ENCODE results near the gene SGSM2. TPM values are rescaled to one million over a fixed set of nuclear protein-coding genes. Genes with fewer than 3 reads are reported as not detected.

SGSM2 gene
- total RNA-seq, 1 experiment from 2014 or later, result 49.0 TPM

DNA sequence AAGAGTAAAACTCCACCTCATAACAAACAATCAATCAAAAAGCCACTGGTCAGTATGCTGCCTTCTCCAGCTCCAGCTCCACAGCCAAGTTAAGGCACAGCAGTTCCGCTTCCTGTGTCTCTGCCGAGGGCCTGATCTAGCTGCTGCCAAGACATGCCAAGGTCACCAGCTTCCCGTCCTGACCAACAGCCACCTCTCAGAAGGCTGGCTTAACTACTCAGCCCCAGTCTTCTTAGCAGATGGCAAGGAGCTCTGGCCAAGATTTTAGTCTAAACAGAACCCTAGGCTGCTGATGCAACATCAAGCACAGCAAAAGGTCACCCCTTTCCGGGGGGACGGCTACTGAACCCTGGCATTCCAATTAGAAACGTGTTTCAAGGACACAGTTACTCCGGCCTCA lies 81.3 kb downstream of the SGSM2 start:
- Histone ChIP-seq H3K9me3 (ENCODE audit: control insufficient read depth, insufficient read depth, low read depth, low read length) (no peaks in the 10 kb centered on the region), H3K27me3 (ENCODE audit: control insufficient read depth, insufficient read depth, low read length) (no peaks in the 10 kb centered on the region), H3K36me3 (ENCODE audit: control insufficient read depth, insufficient read depth, low read length) (peaks cover 2% of the 10 kb centered on the region), H3K4me1 (ENCODE audit: control insufficient read depth, insufficient read depth, low read length) (no peaks in the 10 kb centered on the region), H3K4me3 (ENCODE audit: low read depth in 2 of 2, low read length in 2 of 2) (no peak overlapping the region), H3K27ac (ENCODE audit: low read length) (no peak overlapping the region)
- intact Hi-C loops (cut with micrococcal nuclease; ENCODE audit: unreplicated experiment) (no loop called here), in situ Hi-C loops (cut with HindIII; ENCODE audit: low pct_unique_long_range_greater_than_20kb, low sequenced_read_pairs) (no loop called here)
- TF ChIP-seq, protein P1, sequence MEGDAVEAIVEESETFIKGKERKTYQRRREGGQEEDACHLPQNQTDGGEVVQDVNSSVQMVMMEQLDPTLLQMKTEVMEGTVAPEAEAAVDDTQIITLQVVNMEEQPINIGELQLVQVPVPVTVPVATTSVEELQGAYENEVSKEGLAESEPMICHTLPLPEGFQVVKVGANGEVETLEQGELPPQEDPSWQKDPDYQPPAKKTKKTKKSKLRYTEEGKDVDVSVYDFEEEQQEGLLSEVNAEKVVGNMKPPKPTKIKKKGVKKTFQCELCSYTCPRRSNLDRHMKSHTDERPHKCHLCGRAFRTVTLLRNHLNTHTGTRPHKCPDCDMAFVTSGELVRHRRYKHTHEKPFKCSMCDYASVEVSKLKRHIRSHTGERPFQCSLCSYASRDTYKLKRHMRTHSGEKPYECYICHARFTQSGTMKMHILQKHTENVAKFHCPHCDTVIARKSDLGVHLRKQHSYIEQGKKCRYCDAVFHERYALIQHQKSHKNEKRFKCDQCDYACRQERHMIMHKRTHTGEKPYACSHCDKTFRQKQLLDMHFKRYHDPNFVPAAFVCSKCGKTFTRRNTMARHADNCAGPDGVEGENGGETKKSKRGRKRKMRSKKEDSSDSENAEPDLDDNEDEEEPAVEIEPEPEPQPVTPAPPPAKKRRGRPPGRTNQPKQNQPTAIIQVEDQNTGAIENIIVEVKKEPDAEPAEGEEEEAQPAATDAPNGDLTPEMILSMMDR (IDR thresholded peaks at IDR 0.05), result no peak
- TF ChIP-seq TCF7L2 (IDR thresholded peaks at IDR 0.05; ENCODE audit: low read depth, low read length), result no peak
- no peak for TF ChIP-seq POLR2AphosphoS5 (IDR thresholded peaks at IDR 0.05; ENCODE audit: low read depth, low read length)
- TF ChIP-seq SIN3A (IDR thresholded peaks at IDR 0.05; ENCODE audit: borderline replicate concordance, insufficient read depth, low read depth, low read length), result no peak
- TF ChIP-seq, protein P2, sequence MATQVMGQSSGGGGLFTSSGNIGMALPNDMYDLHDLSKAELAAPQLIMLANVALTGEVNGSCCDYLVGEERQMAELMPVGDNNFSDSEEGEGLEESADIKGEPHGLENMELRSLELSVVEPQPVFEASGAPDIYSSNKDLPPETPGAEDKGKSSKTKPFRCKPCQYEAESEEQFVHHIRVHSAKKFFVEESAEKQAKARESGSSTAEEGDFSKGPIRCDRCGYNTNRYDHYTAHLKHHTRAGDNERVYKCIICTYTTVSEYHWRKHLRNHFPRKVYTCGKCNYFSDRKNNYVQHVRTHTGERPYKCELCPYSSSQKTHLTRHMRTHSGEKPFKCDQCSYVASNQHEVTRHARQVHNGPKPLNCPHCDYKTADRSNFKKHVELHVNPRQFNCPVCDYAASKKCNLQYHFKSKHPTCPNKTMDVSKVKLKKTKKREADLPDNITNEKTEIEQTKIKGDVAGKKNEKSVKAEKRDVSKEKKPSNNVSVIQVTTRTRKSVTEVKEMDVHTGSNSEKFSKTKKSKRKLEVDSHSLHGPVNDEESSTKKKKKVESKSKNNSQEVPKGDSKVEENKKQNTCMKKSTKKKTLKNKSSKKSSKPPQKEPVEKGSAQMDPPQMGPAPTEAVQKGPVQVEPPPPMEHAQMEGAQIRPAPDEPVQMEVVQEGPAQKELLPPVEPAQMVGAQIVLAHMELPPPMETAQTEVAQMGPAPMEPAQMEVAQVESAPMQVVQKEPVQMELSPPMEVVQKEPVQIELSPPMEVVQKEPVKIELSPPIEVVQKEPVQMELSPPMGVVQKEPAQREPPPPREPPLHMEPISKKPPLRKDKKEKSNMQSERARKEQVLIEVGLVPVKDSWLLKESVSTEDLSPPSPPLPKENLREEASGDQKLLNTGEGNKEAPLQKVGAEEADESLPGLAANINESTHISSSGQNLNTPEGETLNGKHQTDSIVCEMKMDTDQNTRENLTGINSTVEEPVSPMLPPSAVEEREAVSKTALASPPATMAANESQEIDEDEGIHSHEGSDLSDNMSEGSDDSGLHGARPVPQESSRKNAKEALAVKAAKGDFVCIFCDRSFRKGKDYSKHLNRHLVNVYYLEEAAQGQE (IDR thresholded peaks at IDR 0.05; ENCODE audit: insufficient read depth in 1 of 2, low read depth in 2 of 2, low read length in 1 of 2), result no peak
- BruUV-seq (replicated peaks), result no TSS peak
- CTCF ChIA-PET, result no interaction called here
- no peak for DNase-seq (ENCODE audit: low read depth, low spot score)
- POLR2A ChIA-PET, result no interaction called here
- ATAC-seq, result no peak

DNA sequence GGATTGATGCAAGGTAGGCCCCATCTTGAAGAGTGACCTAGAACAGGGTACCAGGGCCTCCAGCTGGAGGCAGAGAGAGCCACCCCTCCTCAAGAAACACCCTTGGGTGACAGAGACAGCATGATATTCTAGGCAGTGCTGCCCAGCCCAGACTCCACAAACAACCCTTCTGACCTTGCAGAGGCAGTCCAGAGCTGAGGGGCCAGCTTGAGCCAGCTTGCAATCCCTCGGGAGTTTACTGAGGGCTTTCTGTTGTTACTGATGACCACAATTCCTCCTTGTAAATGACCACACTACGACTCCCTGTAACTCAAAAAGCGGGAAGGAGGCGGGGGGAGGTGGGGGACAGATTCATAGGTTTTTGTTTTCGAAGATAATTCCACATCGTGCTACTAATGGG lies 82.2 kb downstream of the SGSM2 start:
- DNase-seq (ENCODE audit: low read depth, low spot score) (no peak), ATAC-seq (no peak)
- H3K9me3 ChIP-seq (ENCODE audit: control insufficient read depth, insufficient read depth, low read depth, low read length), result no peaks in the 10 kb centered on the region
- no peaks in the 10 kb centered on the region for H3K4me1 ChIP-seq (ENCODE audit: control insufficient read depth, insufficient read depth, low read length)
- ChIA-PET POLR2A (no interaction called here), CTCF (no interaction called here)
- no peak overlapping the region for H3K27ac ChIP-seq (ENCODE audit: low read length)
- no peak for TF ChIP-seq SIN3A (IDR thresholded peaks at IDR 0.05; ENCODE audit: borderline replicate concordance, insufficient read depth, low read depth, low read length)
- TF ChIP-seq, protein P1 (IDR thresholded peaks at IDR 0.05), result no peak
- TF ChIP-seq, protein P2 (IDR thresholded peaks at IDR 0.05; ENCODE audit: insufficient read depth in 1 of 2, low read depth in 2 of 2, low read length in 1 of 2), result no peak
- no peak overlapping the region for H3K4me3 ChIP-seq (ENCODE audit: low read depth in 2 of 2, low read length in 2 of 2)
- intact Hi-C loops (cut with micrococcal nuclease; ENCODE audit: unreplicated experiment), result no loop called here
- no TSS peak for BruUV-seq (replicated peaks)
- H3K36me3 ChIP-seq (ENCODE audit: control insufficient read depth, insufficient read depth, low read length), result peaks cover 2% of the 10 kb centered on the region
- H3K27me3 ChIP-seq (ENCODE audit: control insufficient read depth, insufficient read depth, low read length), result no peaks in the 10 kb centered on the region
- in situ Hi-C loops (cut with HindIII; ENCODE audit: low pct_unique_long_range_greater_than_20kb, low sequenced_read_pairs), result no loop called here
